Heart left ventricle (tissue), 16 donors: ENCODE results near the gene RGL2. TPM values are rescaled to one million over a fixed set of nuclear protein-coding genes. Genes with fewer than 3 reads are reported as not detected.

Experiments used
- ATAC-seq, 4 donors: fragments of 200-7000 bp; cut with Tn5 transposase; one replicate each; pipeline ENCODE4 v1.9.1; 2020 to 2022; ENCODE audit warnings: moderate library complexity in 4 of 4, mild to moderate bottlenecking in 3 of 4, moderate number of reproducible peaks in 1 of 4
- DNase-seq, 5 donors: peaks; one replicate each; pipeline ENCODE4 v3.0.0-alpha.2; 2020
- H3K27ac ChIP-seq, 12 donors: fragments of 200-600 bp; sonication (generic) in 4 of 12; one replicate each; pipeline versions ENCODE4 v1.5.0 to v1.8.0; 2016 to 2022; ENCODE audit warnings: mild to moderate bottlenecking in 2 of 12
- H3K27me3 ChIP-seq, 9 donors: fragments of 200-600 bp; sonication (generic) in 2 of 9; one replicate each; pipeline versions ENCODE4 v1.5.1 to v1.8.0; 2016 to 2022; ENCODE audit warnings: mild to moderate bottlenecking in 3 of 9
- H3K36me3 ChIP-seq, 9 donors: fragments of 200-600 bp; sonication (generic) in 2 of 9; one replicate each; pipeline versions ENCODE4 v1.5.0 to v1.8.0; 2018 to 2022; ENCODE audit warnings: mild to moderate bottlenecking in 2 of 9
- H3K4me1 ChIP-seq, 12 donors: fragments of 200-600 bp; sonication (generic) in 4 of 12; one replicate each; pipeline versions ENCODE4 v1.5.0 to v1.8.0; 2016 to 2022; ENCODE audit warnings: mild to moderate bottlenecking in 3 of 12
- H3K4me3 ChIP-seq, 12 donors: fragments of 200-600 bp; sonication (generic) in 4 of 12; one replicate each; pipeline versions ENCODE4 v1.5.0 to v1.8.0; 2017 to 2022; ENCODE audit warnings: mild to moderate bottlenecking in 9 of 12, moderate library complexity in 4 of 12
- H3K9me3 ChIP-seq, 12 donors: fragments of 200-600 bp; sonication (generic) in 4 of 12; one replicate each; pipeline versions ENCODE4 v1.5.0 to v1.8.0; 2016 to 2022; ENCODE audit warnings: mild to moderate bottlenecking in 1 of 12
- POLR2A ChIP-seq, 2 donors: fragments of 450-650 bp; IDR thresholded peaks; one replicate each; pipeline ENCODE4 v1.6.1; 2017; ENCODE audit warnings: antibody characterized with exemption in 2 of 2, mild to moderate bottlenecking in 2 of 2, moderate library complexity in 2 of 2
- WGBS, 4 donors: extraction: QIAGEN DNeasy Blood & Tissue Kit in 2 of 4; methylation state at CpG; one replicate each; pipeline versions ENCODE4 v1.1.5 to v1.1.7; 2013 to 2018; 5-methylcytosine and 5-hydroxymethylcytosine counted together
- intact Hi-C, 10 donors: fragments of 100-400 bp; cut with DNase I; formaldehyde crosslinking; loops; one replicate each; pipeline versions ENCODE4 v1.11.1 to v1.14.2; 2022
- polyA plus RNA-seq, 2 donors: library from polyadenylated mRNA; stranded (reverse); fragments of 200-250 nt; gene quantifications; one replicate each; pipeline ENCODE4 v1.2.3, GENCODE V29; 2013
- total RNA-seq, 9 donors: library from RNA; depleted of rRNA in 2 of 9; stranded (reverse); fragments of >200 nt in 2 of 9; fragmentation: NEBNext Ultra II Directional in 3 of 9; extraction: Animal tissue kit (Norgen Biotek cat#: 25700) in 3 of 9; gene quantifications; one replicate each; pipeline versions ENCODE4 v1.1.0 to v1.2.4, GENCODE V29; 2016 to 2023
- TF ChIP-seq, protein P1 (sequence below), 12 donors: fragments of 200-600 bp; sonication (generic) in 4 of 12; IDR thresholded peaks; one replicate each; pipeline versions ENCODE4 v1.5.0 to v1.8.0; 2018 to 2022; ENCODE audit warnings: antibody characterized with exemption in 12 of 12, mild to moderate bottlenecking in 5 of 12
- donor health status: ischemic (EF 13 %, LVEDD 7.1; RV severe dilation, severe dysfunction).
- donor health status: healthy with polysubstance abuse.
- donor health status: DM: no; HTN: yes; CAD: no.
- donor health status: DM: no; HTN: no; CAD: no.
- donor health status: ischemic (EF 25% LVEDD 6.9; RV normal size, moderate dysfunction).
- donor health status: ischemic (EF 25% LVEDD 5.7; RV mildly dilated, moderate dysfunction).
- donor health status: healthy.
- donor health status: DM: yes; HTN: yes; CAD: no.
- donor health status: ischemic (EF 35%, LVEDD 5.7; RV mildly dilated, moderate dysfunction).
- donor health status: nonischemic (EF 11% LVEDD 7.7; RV severe dilation, severe dysfunction).
- donor health status: DM: yes; HTN: yes; CAD: no.
- donor health status: PGD.
- donor health status: ischemic (EF 29% LVEDD 5.4; RV normal size, mild dysfunction).
- donor health status: nonischemic (EF 23%, LVEDD 6.1; RV moderate dilation, normal function).

RGL2 gene
- total and polyA plus RNA-seq, 11 donors = 34.9 to 67.8 (median 48.4) TPM

GRCh38 chr6:33278392-33278741, 20.4 kb downstream of the RGL2 start:
- intact Hi-C loops = loop anchor here in 1 of 10 donors (5.0 kb wide), 1 partner anchor 34 kb away; the partner anchor contains the start of gene TAPBP
- WGBS, 4 donors = 72 to 83% (median 75%) methylated on average over 6 to 9 of the region's 9 CpGs
- ATAC-seq = no peak
- Histone ChIP-seq H3K27ac (peak overlapping the region in 5 of 12 donors; percentile 89 to 98 (median 96)), H3K27me3 (no peaks in the 10 kb centered on the region), H3K4me3 (peak overlapping the region in 5 of 12 donors; percentile 68 to 87 (median 78)), H3K4me1 (peaks cover 2 to 64% (median 38%) of the 10 kb centered on the region in 12 donors), H3K36me3 (peaks cover 0 to 85% (median 60%) of the 10 kb centered on the region in 9 donors), H3K9me3 (no peaks in the 10 kb centered on the region)
- no peak for TF ChIP-seq POLR2A (IDR thresholded peaks at IDR 0.05)
- TF ChIP-seq, protein P1, sequence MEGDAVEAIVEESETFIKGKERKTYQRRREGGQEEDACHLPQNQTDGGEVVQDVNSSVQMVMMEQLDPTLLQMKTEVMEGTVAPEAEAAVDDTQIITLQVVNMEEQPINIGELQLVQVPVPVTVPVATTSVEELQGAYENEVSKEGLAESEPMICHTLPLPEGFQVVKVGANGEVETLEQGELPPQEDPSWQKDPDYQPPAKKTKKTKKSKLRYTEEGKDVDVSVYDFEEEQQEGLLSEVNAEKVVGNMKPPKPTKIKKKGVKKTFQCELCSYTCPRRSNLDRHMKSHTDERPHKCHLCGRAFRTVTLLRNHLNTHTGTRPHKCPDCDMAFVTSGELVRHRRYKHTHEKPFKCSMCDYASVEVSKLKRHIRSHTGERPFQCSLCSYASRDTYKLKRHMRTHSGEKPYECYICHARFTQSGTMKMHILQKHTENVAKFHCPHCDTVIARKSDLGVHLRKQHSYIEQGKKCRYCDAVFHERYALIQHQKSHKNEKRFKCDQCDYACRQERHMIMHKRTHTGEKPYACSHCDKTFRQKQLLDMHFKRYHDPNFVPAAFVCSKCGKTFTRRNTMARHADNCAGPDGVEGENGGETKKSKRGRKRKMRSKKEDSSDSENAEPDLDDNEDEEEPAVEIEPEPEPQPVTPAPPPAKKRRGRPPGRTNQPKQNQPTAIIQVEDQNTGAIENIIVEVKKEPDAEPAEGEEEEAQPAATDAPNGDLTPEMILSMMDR (IDR thresholded peaks at IDR 0.05) = no peak
- DNase-seq = no peak

DNA sequence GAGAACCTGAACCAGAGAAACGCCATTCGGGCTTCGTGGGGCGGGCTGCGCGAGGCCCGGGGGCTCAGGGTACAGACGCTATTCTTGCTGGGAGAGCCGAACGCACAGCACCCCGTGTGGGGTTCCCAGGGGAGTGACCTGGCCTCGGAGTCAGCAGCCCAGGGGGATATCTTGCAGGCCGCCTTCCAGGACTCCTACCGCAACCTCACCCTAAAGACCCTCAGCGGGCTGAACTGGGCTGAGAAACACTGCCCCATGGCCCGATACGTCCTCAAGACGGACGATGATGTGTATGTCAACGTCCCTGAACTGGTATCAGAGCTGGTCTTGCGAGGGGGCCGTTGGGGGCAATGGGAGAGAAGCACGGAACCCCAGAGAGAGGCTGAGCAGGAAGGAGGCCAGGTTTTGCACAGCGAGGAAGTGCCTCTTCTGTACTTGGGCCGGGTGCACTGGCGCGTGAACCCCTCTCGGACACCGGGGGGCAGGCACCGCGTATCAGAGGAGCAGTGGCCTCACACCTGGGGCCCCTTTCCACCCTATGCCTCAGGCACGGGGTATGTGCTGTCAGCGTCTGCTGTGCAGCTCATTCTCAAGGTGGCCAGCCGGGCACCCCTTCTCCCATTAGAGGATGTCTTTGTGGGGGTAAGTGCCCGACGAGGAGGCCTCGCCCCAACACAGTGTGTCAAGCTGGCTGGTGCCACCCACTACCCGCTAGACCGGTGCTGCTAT, 20.9 kb downstream of the RGL2 start:
- Histone ChIP-seq H3K27me3 (no peaks in the 10 kb centered on the region), H3K9me3 (no peaks in the 10 kb centered on the region), H3K36me3 (peaks cover 0 to 85% (median 57%) of the 10 kb centered on the region in 9 donors), H3K27ac (peak overlapping the region; percentile 73 to 98 (median 92)), H3K4me3 (peak overlapping the region; percentile 47 to 87 (median 72)), H3K4me1 (peaks cover 8 to 69% (median 43%) of the 10 kb centered on the region in 12 donors)
- DNase-seq = no peak
- ATAC-seq = peak in 2 of 4 donors; percentile 5 to 18
- intact Hi-C loops = loop anchor here in 2 of 10 donors (1.0 to 5.0 kb wide), 2 partner anchors 21 to 34 kb away; partner anchors contain the start of gene TAPBP (in 1 of the 2)
- no peak for TF ChIP-seq POLR2A (IDR thresholded peaks at IDR 0.05)
- TF ChIP-seq, protein P1 (IDR thresholded peaks at IDR 0.05) = no peak
- WGBS, 4 donors = 35 to 41% (median 37%) methylated on average over 25 to 39 of the region's 39 CpGs

- WGBS, 4 donors = 0 to 2% (median 0%) methylated on average over 29 to 80 of the region's 80 CpGs
- ATAC-seq (peak; percentile 56 to 78 (median 76)), DNase-seq (peak; percentile 81 to 89 (median 81))
- Histone ChIP-seq H3K27me3 (no peaks in the 10 kb centered on the region), H3K27ac (peak within 1 kb of the TSS; percentile 73 to 98 (median 92)), H3K36me3 (peaks cover 0 to 81% (median 52%) of the 10 kb centered on the region in 9 donors), H3K4me1 (peaks cover 11 to 73% (median 50%) of the 10 kb centered on the region in 12 donors), H3K9me3 (no peaks in the 10 kb centered on the region), H3K4me3 (peak within 1 kb of the TSS; percentile 47 to 87 (median 72))
- peak in 1 of 2 donors; percentile 66 for TF ChIP-seq POLR2A (IDR thresholded peaks at IDR 0.05)
- TF ChIP-seq, protein P1 (IDR thresholded peaks at IDR 0.05) = peak; percentile 32 to 79 (median 59)
- intact Hi-C loops = loop anchor here in 2 of 10 donors (1.0 to 5.0 kb wide), 2 partner anchors 22 to 35 kb away; partner anchors contain the start of gene TAPBP (in 1 of the 2)
Measured at GRCh38 chr6:33276864-33277662, 21.7 kb downstream of the RGL2 start, which contains the start of gene B3GALT4. TSS of gene B3GALT4 (plus strand) at chr6:33277123. CDS start at chr6:33277420, 297 bp downstream.
